Glutamatergic neuron (in vitro differentiated cells): ENCODE measurements around the gene OSER1. TPM values are rescaled to one million over a fixed set of nuclear protein-coding genes. Genes with fewer than 3 reads are reported as not detected.

ENCODE experiments used
- DNase-seq: peaks from one replicate; pipeline ENCODE4 v3.0.0; 2022
- H3K27ac Mint-ChIP-seq: one replicate; pipeline ENCODE4 v1.8.0; 2020; ENCODE audit warnings: mild to moderate bottlenecking, mixed read lengths, inconsistent platforms; ENCODE audit not compliant: unreplicated experiment
- H3K27me3 Mint-ChIP-seq: one replicate; pipeline ENCODE4 v1.8.0; 2020; ENCODE audit warnings: mild to moderate bottlenecking, moderate library complexity, mixed read lengths, inconsistent platforms; ENCODE audit not compliant: unreplicated experiment
- H3K36me3 Mint-ChIP-seq: one replicate; pipeline ENCODE4 v1.8.0; 2020; ENCODE audit warnings: mild to moderate bottlenecking, mixed read lengths, inconsistent platforms; ENCODE audit not compliant: unreplicated experiment
- H3K4me1 Mint-ChIP-seq: one replicate; pipeline ENCODE4 v1.8.0; 2020; ENCODE audit warnings: mild to moderate bottlenecking, low read depth, mixed read lengths, inconsistent platforms; ENCODE audit not compliant: unreplicated experiment
- H3K4me3 Mint-ChIP-seq: one replicate; pipeline ENCODE4 v1.8.0; 2020; ENCODE audit warnings: mild to moderate bottlenecking, mixed read lengths, inconsistent platforms; ENCODE audit not compliant: unreplicated experiment
- H3K9me3 Mint-ChIP-seq: one replicate; pipeline ENCODE4 v1.8.0; 2020; ENCODE audit warnings: mild to moderate bottlenecking, moderate library complexity, mixed read lengths, inconsistent platforms; ENCODE audit not compliant: unreplicated experiment
- total RNA-seq: library from RNA; stranded (reverse); fragmentation: NEBNext Ultra II Directional; extraction: Animal tissue kit (Norgen Biotek cat#: 25700); gene quantifications from one replicate; pipeline ENCODE4 v1.2.1, GENCODE V29; 2021; ENCODE audit not compliant: unreplicated experiment
- TF ChIP-seq, protein P1 (sequence below): fragments of 200-600 bp; sonication (generic); IDR thresholded peaks from one replicate; pipeline ENCODE4 v1.5.0; 2021; ENCODE audit not compliant: partially characterized antibody, unreplicated experiment

OSER1 gene
- total RNA-seq, 1 donor from 2014 or later = 31.9 TPM

DNA sequence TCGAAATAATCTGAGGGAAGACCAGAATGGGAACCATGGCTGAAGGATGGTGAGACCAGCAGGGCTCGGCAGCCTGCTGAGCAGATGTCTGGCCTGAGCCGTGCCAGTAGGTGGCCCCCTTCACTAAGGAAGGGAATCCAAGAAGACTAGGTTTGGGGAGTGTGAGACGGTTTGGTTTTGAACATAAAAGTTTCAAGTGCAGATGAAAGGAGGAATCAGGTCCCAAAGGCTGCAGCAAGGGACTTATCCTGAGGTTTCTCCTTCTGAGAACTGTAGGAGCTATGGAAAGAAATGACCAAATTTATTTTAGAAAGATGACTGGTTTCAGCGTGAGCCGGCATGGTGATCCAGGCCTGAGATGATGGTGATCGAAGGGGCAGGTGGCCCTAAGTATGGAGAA lies 4.6 kb upstream of the OSER1 start:
- peaks cover 6% of the 10 kb centered on the region for H3K9me3 Mint-ChIP-seq
- TF ChIP-seq, protein P1, sequence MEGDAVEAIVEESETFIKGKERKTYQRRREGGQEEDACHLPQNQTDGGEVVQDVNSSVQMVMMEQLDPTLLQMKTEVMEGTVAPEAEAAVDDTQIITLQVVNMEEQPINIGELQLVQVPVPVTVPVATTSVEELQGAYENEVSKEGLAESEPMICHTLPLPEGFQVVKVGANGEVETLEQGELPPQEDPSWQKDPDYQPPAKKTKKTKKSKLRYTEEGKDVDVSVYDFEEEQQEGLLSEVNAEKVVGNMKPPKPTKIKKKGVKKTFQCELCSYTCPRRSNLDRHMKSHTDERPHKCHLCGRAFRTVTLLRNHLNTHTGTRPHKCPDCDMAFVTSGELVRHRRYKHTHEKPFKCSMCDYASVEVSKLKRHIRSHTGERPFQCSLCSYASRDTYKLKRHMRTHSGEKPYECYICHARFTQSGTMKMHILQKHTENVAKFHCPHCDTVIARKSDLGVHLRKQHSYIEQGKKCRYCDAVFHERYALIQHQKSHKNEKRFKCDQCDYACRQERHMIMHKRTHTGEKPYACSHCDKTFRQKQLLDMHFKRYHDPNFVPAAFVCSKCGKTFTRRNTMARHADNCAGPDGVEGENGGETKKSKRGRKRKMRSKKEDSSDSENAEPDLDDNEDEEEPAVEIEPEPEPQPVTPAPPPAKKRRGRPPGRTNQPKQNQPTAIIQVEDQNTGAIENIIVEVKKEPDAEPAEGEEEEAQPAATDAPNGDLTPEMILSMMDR = peak; percentile 67
- H3K27ac Mint-ChIP-seq = peak overlapping the region; percentile 8
- peak overlapping the region; percentile 6 for H3K4me3 Mint-ChIP-seq
- H3K36me3 Mint-ChIP-seq = no peaks in the 10 kb centered on the region
- H3K27me3 Mint-ChIP-seq = peaks cover 6% of the 10 kb centered on the region
- peak; percentile 80 for DNase-seq
- peaks cover 16% of the 10 kb centered on the region for H3K4me1 Mint-ChIP-seq

DNA sequence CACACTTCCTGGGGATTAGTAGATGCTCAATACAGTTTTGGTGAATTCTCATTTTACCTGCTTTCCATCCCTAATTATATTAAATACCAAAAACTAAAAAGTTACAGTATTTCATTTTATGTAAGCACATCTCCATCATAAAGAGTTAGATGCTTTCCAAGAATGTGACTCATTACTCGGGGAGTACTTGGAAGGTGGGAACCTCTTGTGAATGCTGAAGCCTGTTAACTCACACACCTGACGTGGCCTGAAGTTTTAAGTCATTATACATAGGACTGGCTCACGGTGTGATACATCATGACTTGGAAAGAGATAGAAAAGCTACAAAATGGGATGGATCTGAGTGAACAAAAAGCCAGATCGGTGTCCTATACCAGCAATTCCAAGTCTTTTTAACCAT lies 2.2 kb upstream of the OSER1 start:
- TF ChIP-seq, protein P1 = no peak
- H3K27ac Mint-ChIP-seq = no peak overlapping the region

GRCh38 chr20:44211177-44212039 lies 837 bp upstream of the OSER1 start:
- H3K9me3 Mint-ChIP-seq = peaks cover 9% of the 10 kb centered on the region
- no peaks in the 10 kb centered on the region for H3K36me3 Mint-ChIP-seq
- peak overlapping the region; percentile 97 for H3K4me3 Mint-ChIP-seq
- peaks cover 10% of the 10 kb centered on the region for H3K27me3 Mint-ChIP-seq
- H3K4me1 Mint-ChIP-seq = peaks cover 33% of the 10 kb centered on the region
- DNase-seq = no peak
- H3K27ac Mint-ChIP-seq = peak overlapping the region; percentile 96
- TF ChIP-seq, protein P1 = no peak

More for the DNA sequence above, 2.2 kb upstream of the OSER1 start:
- Mint-ChIP-seq H3K27me3 (peaks cover 10% of the 10 kb centered on the region), H3K36me3 (no peaks in the 10 kb centered on the region), H3K4me3 (no peak overlapping the region), H3K4me1 (peaks cover 28% of the 10 kb centered on the region), H3K9me3 (peaks cover 9% of the 10 kb centered on the region)
- DNase-seq = no peak

DNA sequence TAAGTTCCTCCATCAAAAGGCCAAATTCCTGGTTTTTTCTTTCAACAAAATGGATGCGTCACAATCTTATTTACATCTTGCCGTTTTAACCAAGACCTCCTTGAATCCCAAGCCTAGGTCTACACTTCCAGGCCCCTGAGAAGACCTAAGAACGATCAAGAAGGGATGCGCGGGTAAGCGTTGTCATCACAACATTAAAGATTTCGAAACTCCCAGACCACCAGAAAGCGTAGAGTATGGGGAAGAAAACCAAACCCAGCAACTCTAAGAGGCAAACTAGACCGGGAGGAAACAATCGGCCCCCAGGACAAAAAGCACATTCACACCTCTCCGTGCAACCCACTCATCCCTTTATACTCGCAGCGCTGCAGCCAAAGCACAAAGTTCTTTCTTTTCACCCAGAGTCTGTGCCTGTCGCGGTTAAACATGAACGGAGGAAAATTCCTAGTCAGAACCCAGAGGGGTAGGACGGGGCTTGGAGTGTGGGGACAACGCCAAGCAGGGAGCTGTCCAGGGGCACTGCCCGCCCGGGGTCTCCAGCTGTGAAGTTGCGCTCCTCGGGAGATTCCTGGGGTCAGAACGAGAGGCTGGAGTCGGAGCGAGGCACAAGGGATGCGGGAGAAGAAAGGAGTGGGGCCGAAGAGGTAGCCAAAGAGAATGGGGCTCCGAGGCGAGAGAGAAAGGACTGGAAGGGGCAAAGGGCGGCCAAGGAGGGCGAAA lies 725 bp downstream of the OSER1 start:
- H3K4me1 Mint-ChIP-seq = peaks cover 39% of the 10 kb centered on the region
- H3K36me3 Mint-ChIP-seq = no peaks in the 10 kb centered on the region
- TF ChIP-seq, protein P1 = no peak
- peak overlapping the region; percentile 86 for H3K27ac Mint-ChIP-seq
- peak overlapping the region; percentile 94 for H3K4me3 Mint-ChIP-seq
- H3K9me3 Mint-ChIP-seq = peaks cover 9% of the 10 kb centered on the region
- peaks cover 10% of the 10 kb centered on the region for H3K27me3 Mint-ChIP-seq
- DNase-seq = no peak

DNA sequence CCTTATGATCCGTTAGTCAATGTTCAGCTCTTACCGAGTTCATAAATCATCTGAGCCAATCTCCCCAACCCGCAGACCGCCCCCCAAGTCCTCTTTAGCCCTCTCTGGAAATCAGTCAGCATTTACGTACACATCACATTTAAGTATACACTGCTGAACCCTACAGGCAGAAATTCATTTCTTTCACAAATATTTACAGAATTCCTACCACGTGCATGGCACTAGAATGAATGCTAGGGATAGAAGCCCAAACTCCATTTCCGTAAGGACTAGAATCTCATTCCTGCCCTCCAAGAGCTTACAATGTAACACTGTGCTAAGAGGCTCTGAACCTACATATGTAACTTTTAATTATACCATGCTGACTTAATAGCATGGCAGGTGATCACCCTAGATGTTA lies 1.8 kb downstream of the OSER1 start:
- Mint-ChIP-seq H3K4me3 (peak overlapping the region; percentile 94), H3K9me3 (peaks cover 9% of the 10 kb centered on the region), H3K4me1 (peaks cover 42% of the 10 kb centered on the region), H3K27me3 (peaks cover 10% of the 10 kb centered on the region), H3K27ac (peak overlapping the region; percentile 45), H3K36me3 (no peaks in the 10 kb centered on the region)
- TF ChIP-seq, protein P1 = no peak
- DNase-seq = no peak
